HG03565 (cell line): Measurements from ENCODE around the gene TEAD4.

ENCODE experiments used
- ATAC-seq: cut with Tn5 transposase; IDR thresholded peaks from one replicate; pipeline ENCODE4 v1.9.1; 2021; ENCODE audit warnings: mild to moderate bottlenecking, moderate library complexity; ENCODE audit not compliant: unreplicated experiment

TEAD4 gene

GRCh38 chr12:3076730-3077571 is 117.8 kb downstream of the TEAD4 start, which contains the start of gene TSPAN9:
Gene TSPAN9, plus strand, starts transcription at chr12:3077379. Its CDS starts 123,815 bp downstream, at chr12:3201194.
- ATAC-seq = no peak

GRCh38 chr12:3077572-3078081 is 118.4 kb downstream of the TEAD4 start:
- no peak for ATAC-seq

- ATAC-seq = no peak
These were observed 119.1 kb downstream of the TEAD4 start for GRCh38 chr12:3078086-3078820.

GRCh38 chr12:3081091-3081490 is 121.9 kb downstream of the TEAD4 start:
- no peak for ATAC-seq

GRCh38 chr12:3081886-3082285 is 122.7 kb downstream of the TEAD4 start:
- ATAC-seq = no peak

GRCh38 chr12:3083241-3083920 is 124.2 kb downstream of the TEAD4 start:
- no peak for ATAC-seq

- no peak for ATAC-seq
These were observed 124.7 kb downstream of the TEAD4 start for GRCh38 chr12:3083921-3084347.

- no peak for ATAC-seq
These were observed 125.5 kb downstream of the TEAD4 start for GRCh38 chr12:3084742-3085141.

GRCh38 chr12:3085341-3086139 is 126.3 kb downstream of the TEAD4 start:
- ATAC-seq = no peak

GRCh38 chr12:3086211-3086610 is 127.0 kb downstream of the TEAD4 start:
- ATAC-seq = no peak

GRCh38 chr12:3086729-3087323 is 127.6 kb downstream of the TEAD4 start:
- no peak for ATAC-seq

GRCh38 chr12:3087758-3088650 is 128.8 kb downstream of the TEAD4 start:
- no peak for ATAC-seq

- ATAC-seq = no peak
These were observed 130.4 kb downstream of the TEAD4 start for GRCh38 chr12:3089588-3089987.
